Measurements from ENCODE around the gene RAD9A. TPM values are rescaled to one million over a fixed set of nuclear protein-coding genes. Genes with fewer than 3 reads are reported as not detected.

Gene RAD9A
- total RNA-seq, 1 experiment from 2014 or later = 43.0 TPM

GRCh38 chr11:67368621-67369020 lies 23.2 kb upstream of the RAD9A start:
- Histone ChIP-seq H3K4me1 (ENCODE audit: insufficient read depth, low read length, poor library complexity, severe bottlenecking) (peaks cover 38% of the 10 kb centered on the region), H3K36me3 (ENCODE audit: insufficient read depth, low read length, poor library complexity, severe bottlenecking) (no peaks in the 10 kb centered on the region), H3K27ac (ENCODE audit: low read depth, low read length, poor library complexity, severe bottlenecking) (no peak overlapping the region), H3K9me3 (ENCODE audit: low read depth, low read length, poor library complexity, severe bottlenecking) (no peaks in the 10 kb centered on the region), H3K4me3 (ENCODE audit: low read depth, low read length, poor library complexity, severe bottlenecking) (no peak overlapping the region), H3K27me3 (replicated peaks; ENCODE audit: insufficient read depth, low read depth, low read length, poor library complexity) (no peaks in the 10 kb centered on the region)
- TF ChIP-seq EZH2 (IDR thresholded peaks at IDR 0.05; ENCODE audit: borderline replicate concordance, low read depth, low read length, poor library complexity, severe bottlenecking) (no peak), CTCF (conservative IDR thresholded peaks at IDR 0.05; ENCODE audit: low read depth, low read length) (no peak)
- no peak for DNase-seq (ENCODE audit: low spot score)
- CTCF ChIA-PET = interaction anchor here (1.2 kb wide), 1 partner anchor 33 kb away, joined by 8 read pairs; no protein-coding TSS in a partner anchor
- POLR2A ChIA-PET (ENCODE audit: low non-redundant PET) = no interaction called here
- BruUV-seq (replicated peaks) = no TSS peak
- intact Hi-C loops (cut with micrococcal nuclease; ENCODE audit: unreplicated experiment) = no loop called here

GRCh38 chr11:67369275-67369674 lies 22.5 kb upstream of the RAD9A start:
- intact Hi-C loops (cut with micrococcal nuclease; ENCODE audit: unreplicated experiment) = no loop called here
- TF ChIP-seq CTCF (conservative IDR thresholded peaks at IDR 0.05; ENCODE audit: low read depth, low read length) (no peak), EZH2 (IDR thresholded peaks at IDR 0.05; ENCODE audit: borderline replicate concordance, low read depth, low read length, poor library complexity, severe bottlenecking) (no peak)
- no peak overlapping the region for H3K27ac ChIP-seq (ENCODE audit: low read depth, low read length, poor library complexity, severe bottlenecking)
- ChIA-PET CTCF (no interaction called here), POLR2A (ENCODE audit: low non-redundant PET) (interaction anchor here (0.6 kb wide), 2 partner anchors 13 to 353 kb away, joined by 8 read pairs; no protein-coding TSS in a partner anchor)
- BruUV-seq (replicated peaks) = no TSS peak
- H3K36me3 ChIP-seq (ENCODE audit: insufficient read depth, low read length, poor library complexity, severe bottlenecking) = no peaks in the 10 kb centered on the region
- peaks cover 45% of the 10 kb centered on the region for H3K4me1 ChIP-seq (ENCODE audit: insufficient read depth, low read length, poor library complexity, severe bottlenecking)
- DNase-seq (ENCODE audit: low spot score) = no peak
- H3K4me3 ChIP-seq (ENCODE audit: low read depth, low read length, poor library complexity, severe bottlenecking) = no peak overlapping the region
- no peaks in the 10 kb centered on the region for H3K9me3 ChIP-seq (ENCODE audit: low read depth, low read length, poor library complexity, severe bottlenecking)
- H3K27me3 ChIP-seq (replicated peaks; ENCODE audit: insufficient read depth, low read depth, low read length, poor library complexity) = no peaks in the 10 kb centered on the region

GRCh38 chr11:67369801-67370284 lies 21.9 kb upstream of the RAD9A start:
- ChIA-PET CTCF (interaction anchor here (0.6 to 1.9 kb wide), 5 partner anchors 13 to 586 kb away, joined by 3 to 7 read pairs (median 4); no protein-coding TSS in a partner anchor), POLR2A (ENCODE audit: low non-redundant PET) (interaction anchor here (0.6 kb wide), 3 partner anchors 12 to 353 kb away, joined by 8 to 14 read pairs (median 8); no protein-coding TSS in a partner anchor)
- no peaks in the 10 kb centered on the region for H3K36me3 ChIP-seq (ENCODE audit: insufficient read depth, low read length, poor library complexity, severe bottlenecking)
- DNase-seq (ENCODE audit: low spot score) = no peak
- H3K27me3 ChIP-seq (replicated peaks; ENCODE audit: insufficient read depth, low read depth, low read length, poor library complexity) = no peaks in the 10 kb centered on the region
- no peaks in the 10 kb centered on the region for H3K9me3 ChIP-seq (ENCODE audit: low read depth, low read length, poor library complexity, severe bottlenecking)
- no peak for TF ChIP-seq EZH2 (IDR thresholded peaks at IDR 0.05; ENCODE audit: borderline replicate concordance, low read depth, low read length, poor library complexity, severe bottlenecking)
- TF ChIP-seq CTCF (conservative IDR thresholded peaks at IDR 0.05; ENCODE audit: low read depth, low read length) = no peak
- H3K4me1 ChIP-seq (ENCODE audit: insufficient read depth, low read length, poor library complexity, severe bottlenecking) = peaks cover 51% of the 10 kb centered on the region
- intact Hi-C loops (cut with micrococcal nuclease; ENCODE audit: unreplicated experiment) = no loop called here
- BruUV-seq (replicated peaks) = no TSS peak
- H3K27ac ChIP-seq (ENCODE audit: low read depth, low read length, poor library complexity, severe bottlenecking) = no peak overlapping the region
- no peak overlapping the region for H3K4me3 ChIP-seq (ENCODE audit: low read depth, low read length, poor library complexity, severe bottlenecking)
